Mononuclear cell (primary cell): ENCODE data around the gene ATAD3B. TPM values are rescaled to one million over a fixed set of nuclear protein-coding genes. Genes with fewer than 3 reads are reported as not detected.
"Not testable (repeated sequence)": the region's sequence is repeated elsewhere in the genome, so short reads cannot be mapped to it uniquely, and the experiment has no call there.

Experiments used
- H3K27me3 ChIP-seq: 2 replicates; pipeline ENCODE4 v1.6.0; 2011; ENCODE audit warnings: low read length, control low read depth; ENCODE audit not compliant: insufficient read depth
- H3K4me1 ChIP-seq: 2 replicates; pipeline ENCODE4 v1.5.1; 2011; ENCODE audit warnings: mild to moderate bottlenecking, low read length, control low read depth; ENCODE audit not compliant: insufficient read depth
- H3K4me3 ChIP-seq: 2 replicates; pipeline ENCODE4 v1.5.1; 2011; ENCODE audit warnings: mild to moderate bottlenecking, low read length, moderate library complexity
- H3K9me3 ChIP-seq: 2 replicates; pipeline ENCODE4 v1.5.1; 2011; ENCODE audit warnings: low read depth, mild to moderate bottlenecking, control low read depth, low read length
- total RNA-seq: library from RNA; depleted of rRNA; stranded (reverse); fragments of >200 nt; gene quantifications from one replicate; pipeline ENCODE4 v1.2.3, GENCODE V29; 2012

The ATAD3B gene
- total RNA-seq, 1 donor, result 11.5 TPM

GRCh38 chr1:1505366-1505798 is 33.8 kb downstream of the ATAD3B start:
- H3K4me3 ChIP-seq, H3K27me3 ChIP-seq, H3K9me3 ChIP-seq, H3K4me1 ChIP-seq: not testable (repeated sequence)

DNA sequence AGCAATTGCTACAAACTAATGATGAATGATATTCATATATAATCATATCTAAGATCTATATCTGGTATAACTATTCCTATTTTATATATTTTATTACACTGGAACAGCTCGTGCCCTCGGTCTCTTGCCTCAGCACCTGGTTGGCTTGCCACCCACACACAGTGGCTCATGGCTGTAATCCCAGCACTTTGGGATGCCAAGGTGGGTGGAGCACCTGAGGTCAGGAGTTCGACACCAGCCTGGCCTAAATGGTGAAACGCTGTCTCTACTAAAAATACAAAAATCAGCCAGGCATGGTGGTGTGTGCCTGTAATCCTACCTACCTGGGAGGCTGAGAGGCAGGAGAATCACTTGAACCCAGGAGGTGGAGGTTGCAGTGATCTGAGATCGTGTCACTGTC is 34.2 kb downstream of the ATAD3B start:
- not testable (repeated sequence) for H3K9me3 ChIP-seq, H3K4me1 ChIP-seq, H3K4me3 ChIP-seq, H3K27me3 ChIP-seq

- Histone ChIP-seq H3K4me3 (no peak overlapping the region), H3K9me3 (no peaks in the 10 kb centered on the region), H3K4me1 (peaks cover 9% of the 10 kb centered on the region), H3K27me3 (no peaks in the 10 kb centered on the region)
These were observed 35.7 kb downstream of the ATAD3B start for GRCh38 chr1:1507305-1507704.

DNA sequence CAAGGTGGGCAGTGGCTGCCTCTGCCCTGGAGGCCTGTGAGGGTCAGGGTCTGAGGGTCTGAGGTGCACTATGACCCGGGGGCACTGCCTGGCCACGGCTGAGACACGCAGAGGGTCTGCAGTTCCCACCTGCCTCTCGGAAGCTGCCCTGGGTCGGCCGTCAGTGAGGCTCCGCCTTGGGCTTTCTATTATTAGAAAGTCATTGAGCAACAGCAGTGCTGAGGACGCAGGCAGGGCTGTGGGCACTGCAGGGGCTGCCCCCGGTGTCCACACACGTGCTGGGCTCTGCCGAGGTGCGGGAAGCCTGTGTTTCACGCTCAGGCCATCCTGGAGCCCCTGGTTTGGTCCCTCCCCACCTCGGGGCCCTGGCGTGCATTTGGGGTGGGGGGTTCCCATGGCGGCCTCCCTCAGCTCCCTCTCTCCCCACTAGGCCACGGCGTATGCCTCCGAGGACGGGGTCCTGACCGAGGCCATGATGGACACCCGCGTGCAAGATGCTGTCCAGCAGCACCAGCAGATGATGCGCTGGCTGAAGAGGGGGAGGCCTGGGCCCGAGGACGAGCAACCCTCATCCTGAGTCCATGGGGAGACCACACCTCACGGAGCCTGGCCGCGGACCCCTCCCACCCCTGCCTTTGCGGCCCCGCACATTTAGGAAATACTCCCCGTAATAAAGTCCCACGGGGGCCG is 37.4 kb downstream of the ATAD3B start:
- not testable (repeated sequence) for H3K4me1 ChIP-seq, H3K4me3 ChIP-seq, H3K27me3 ChIP-seq, H3K9me3 ChIP-seq

DNA sequence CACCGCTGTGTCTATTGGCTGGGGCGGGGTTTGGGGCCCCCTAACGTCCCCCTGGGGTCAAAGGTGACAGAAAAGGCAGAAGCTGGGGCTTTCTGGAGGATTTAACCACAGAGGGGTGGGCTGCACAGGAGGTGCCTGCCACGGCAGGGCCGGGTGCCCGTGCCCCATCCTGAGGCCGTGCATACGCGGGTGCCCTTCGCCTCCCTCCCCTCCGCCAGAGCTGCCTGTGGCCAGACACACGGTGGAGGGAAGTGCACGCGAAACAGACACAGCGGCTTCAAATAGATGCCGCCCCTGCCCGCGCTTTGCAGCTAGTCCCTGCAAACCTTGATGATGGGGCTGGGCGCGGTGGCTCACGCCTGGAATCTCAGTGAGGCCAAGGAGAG is 37.9 kb downstream of the ATAD3B start:
- not testable (repeated sequence) for H3K27me3 ChIP-seq, H3K9me3 ChIP-seq, H3K4me1 ChIP-seq, H3K4me3 ChIP-seq

GRCh38 chr1:1510912-1511532 is 39.5 kb downstream of the ATAD3B start:
- H3K4me3 ChIP-seq, result peak overlapping the region; percentile 80
- no peaks in the 10 kb centered on the region for H3K27me3 ChIP-seq
- H3K9me3 ChIP-seq, result no peaks in the 10 kb centered on the region
- peaks cover 9% of the 10 kb centered on the region for H3K4me1 ChIP-seq

GRCh38 chr1:1511533-1512285 is 40.1 kb downstream of the ATAD3B start, which contains the start of gene ATAD3A:
Gene ATAD3A, plus strand, starts transcription at chr1:1512162. Its CDS starts 107 bp downstream, at chr1:1512269.
- H3K27me3 ChIP-seq, result no peaks in the 10 kb centered on the region
- H3K9me3 ChIP-seq, result no peaks in the 10 kb centered on the region
- H3K4me1 ChIP-seq, result peaks cover 9% of the 10 kb centered on the region
- H3K4me3 ChIP-seq, result peak within 1 kb of the TSS; percentile 80

GRCh38 chr1:1512425-1512824 is 40.9 kb downstream of the ATAD3B start:
- H3K27me3 ChIP-seq, H3K9me3 ChIP-seq, H3K4me1 ChIP-seq, H3K4me3 ChIP-seq: not testable (repeated sequence)

GRCh38 chr1:1513675-1514074 is 42.1 kb downstream of the ATAD3B start:
- H3K27me3 ChIP-seq, H3K4me3 ChIP-seq, H3K9me3 ChIP-seq, H3K4me1 ChIP-seq: not testable (repeated sequence)

- not testable (repeated sequence) for H3K9me3 ChIP-seq, H3K4me1 ChIP-seq, H3K27me3 ChIP-seq, H3K4me3 ChIP-seq
These were observed 42.8 kb downstream of the ATAD3B start for GRCh38 chr1:1514376-1514775.

- H3K9me3 ChIP-seq, H3K4me3 ChIP-seq, H3K4me1 ChIP-seq, H3K27me3 ChIP-seq: not testable (repeated sequence)
These were observed 45.4 kb downstream of the ATAD3B start for GRCh38 chr1:1516923-1517322.

- H3K27me3 ChIP-seq, result no peaks in the 10 kb centered on the region
- no peak overlapping the region for H3K4me3 ChIP-seq
- H3K9me3 ChIP-seq, result no peaks in the 10 kb centered on the region
- no peaks in the 10 kb centered on the region for H3K4me1 ChIP-seq
These were observed 46.5 kb downstream of the ATAD3B start for GRCh38 chr1:1517973-1518620.

- not testable (repeated sequence) for H3K27me3 ChIP-seq, H3K4me1 ChIP-seq, H3K4me3 ChIP-seq, H3K9me3 ChIP-seq
These were observed 47.0 kb downstream of the ATAD3B start for GRCh38 chr1:1518621-1519007.

DNA sequence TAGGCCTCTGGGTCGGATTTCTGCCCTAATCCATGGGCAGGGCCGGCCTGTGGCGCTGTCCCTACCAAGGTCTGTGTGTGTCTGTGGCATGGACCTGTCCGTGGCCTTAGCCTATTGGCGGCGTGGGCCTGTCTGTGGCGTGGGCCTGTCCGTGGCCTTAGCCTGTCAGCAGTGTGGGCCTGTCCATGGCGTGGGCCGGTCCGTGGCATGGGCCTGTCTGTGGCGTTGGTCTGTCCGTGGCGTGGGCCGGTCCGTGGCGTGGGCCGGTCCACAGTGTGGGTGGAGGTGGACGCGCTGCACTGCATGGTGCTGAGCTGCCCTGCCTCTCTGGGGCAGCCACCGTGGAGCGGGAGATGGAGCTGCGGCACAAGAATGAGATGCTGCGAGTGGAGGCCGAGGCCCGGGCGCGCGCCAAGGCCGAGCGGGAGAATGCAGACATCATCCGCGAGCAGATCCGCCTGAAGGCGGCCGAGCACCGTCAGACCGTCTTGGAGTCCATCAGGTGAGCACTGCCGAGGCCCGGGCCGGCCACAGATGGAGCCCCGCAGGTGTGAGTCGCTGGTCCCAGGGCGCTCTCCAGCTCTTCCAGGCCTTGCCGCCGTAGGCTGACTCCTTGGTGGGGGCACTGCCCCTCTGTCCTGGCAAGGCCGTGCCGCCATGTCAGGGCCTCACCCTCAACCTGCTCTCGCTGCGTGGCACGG is 48.4 kb downstream of the ATAD3B start:
- H3K4me1 ChIP-seq, H3K4me3 ChIP-seq, H3K9me3 ChIP-seq, H3K27me3 ChIP-seq: not testable (repeated sequence)

GRCh38 chr1:1521331-1521730 is 49.8 kb downstream of the ATAD3B start:
- H3K9me3 ChIP-seq, result no peaks in the 10 kb centered on the region
- no peaks in the 10 kb centered on the region for H3K27me3 ChIP-seq
- no peak overlapping the region for H3K4me3 ChIP-seq

More at GRCh38 chr1:1521331-1521730, 49.8 kb downstream of the ATAD3B start:
- H3K4me1 ChIP-seq, result no peaks in the 10 kb centered on the region
